H9 (cell line): ENCODE results near the gene NDUFB11. TPM values are rescaled to one million over a fixed set of nuclear protein-coding genes. Genes with fewer than 3 reads are reported as not detected.

Experiments used
- DNase-seq: peaks from one replicate; pipeline ENCODE4 v3.0.0-alpha.2; 2017
- H2AFZ ChIP-seq: one replicate; pipeline ENCODE4 v1.6.1; 2013; ENCODE audit warnings: mild to moderate bottlenecking, low read length, control low read depth, moderate library complexity
- H2AK5ac ChIP-seq: 2 replicates; pipeline ENCODE4 v1.6.1; 2013; ENCODE audit warnings: low read length, control low read depth, mixed read lengths; ENCODE audit not compliant: insufficient read length
- H2BK120ac ChIP-seq: one replicate; pipeline ENCODE4 v1.6.1; 2013; ENCODE audit warnings: low read depth, mild to moderate bottlenecking, low read length, control low read depth, inconsistent platforms; ENCODE audit not compliant: poor library complexity, severe bottlenecking
- H2BK12ac ChIP-seq: 2 replicates; pipeline ENCODE4 v1.6.1; 2013; ENCODE audit warnings: low read length, control low read depth, mixed read lengths, low read depth; ENCODE audit not compliant: insufficient read length
- H2BK15ac ChIP-seq: 2 replicates; pipeline ENCODE4 v1.6.1; 2013; ENCODE audit warnings: low read depth, low read length, control low read depth
- H2BK20ac ChIP-seq: one replicate; pipeline ENCODE4 v1.6.1; 2013; ENCODE audit warnings: low read depth, mild to moderate bottlenecking, low read length, control low read depth, inconsistent platforms; ENCODE audit not compliant: poor library complexity, severe bottlenecking
- H2BK5ac ChIP-seq: 2 replicates; pipeline ENCODE4 v1.6.1; 2013; ENCODE audit warnings: low read length, control low read depth, mixed read lengths; ENCODE audit not compliant: insufficient read length
- H3K14ac ChIP-seq: 2 replicates; pipeline ENCODE4 v1.6.1; 2013; ENCODE audit warnings: low read length, control low read depth; ENCODE audit not compliant: insufficient read depth
- H3K18ac ChIP-seq: 2 replicates; pipeline ENCODE4 v1.6.1; 2013; ENCODE audit warnings: low read depth, mild to moderate bottlenecking, mixed read lengths, low read length, control low read depth; ENCODE audit not compliant: insufficient read length
- H3K23ac ChIP-seq: 2 replicates; pipeline ENCODE4 v1.6.1; 2013; ENCODE audit warnings: low read length, control low read depth, mixed read lengths, low read depth; ENCODE audit not compliant: insufficient read length
- H3K23me2 ChIP-seq: 2 replicates; pipeline ENCODE4 v1.6.1; 2013; ENCODE audit warnings: low read depth, mild to moderate bottlenecking, mixed read lengths, low read length, control low read depth; ENCODE audit not compliant: insufficient read length, poor library complexity, severe bottlenecking
- H3K27ac ChIP-seq: 2 replicates; pipeline ENCODE4 v1.5.1; 2013; ENCODE audit warnings: low read length, control low read depth, mixed read lengths, low read depth; ENCODE audit not compliant: insufficient read length
- H3K27me3 ChIP-seq: 2 replicates; pipeline ENCODE4 v1.6.1; 2013; ENCODE audit warnings: low read length, control low read depth, inconsistent platforms; ENCODE audit not compliant: insufficient read depth
- H3K4ac ChIP-seq: 2 replicates; pipeline ENCODE4 v1.6.1; 2013; ENCODE audit warnings: low read depth, mild to moderate bottlenecking, control low read depth, inconsistent platforms, low read length, moderate library complexity
- H3K4me1 ChIP-seq: 2 replicates; pipeline ENCODE4 v1.6.1; 2013; ENCODE audit warnings: low read length, control low read depth, inconsistent platforms; ENCODE audit not compliant: insufficient read depth
- H3K4me2 ChIP-seq: 2 replicates; pipeline ENCODE4 v1.6.1; 2013; ENCODE audit warnings: low read length, control low read depth, mixed read lengths; ENCODE audit not compliant: insufficient read length, insufficient read depth
- H3K56ac ChIP-seq: 2 replicates; pipeline ENCODE4 v1.6.1; 2013; ENCODE audit warnings: low read depth, mild to moderate bottlenecking, mixed read lengths, low read length, control low read depth; ENCODE audit not compliant: insufficient read length
- H3K79me1 ChIP-seq: 2 replicates; pipeline ENCODE4 v1.6.1; 2013; ENCODE audit warnings: low read depth, mild to moderate bottlenecking, moderate library complexity, low read length, control low read depth, inconsistent platforms; ENCODE audit not compliant: insufficient read depth, poor library complexity, severe bottlenecking
- H3K79me2 ChIP-seq: 2 replicates; pipeline ENCODE4 v1.6.1; 2013; ENCODE audit warnings: low read length, control low read depth, inconsistent platforms; ENCODE audit not compliant: insufficient read depth
- H3K9ac ChIP-seq: 2 replicates; pipeline ENCODE4 v1.6.1; 2013; ENCODE audit warnings: low read length, control low read depth, mixed read lengths; ENCODE audit not compliant: insufficient read length; ENCODE audit errors: extremely low read depth
- H3K9me3 ChIP-seq: one replicate; pipeline ENCODE4 v1.6.1; 2013; ENCODE audit warnings: low read depth, low read length, inconsistent platforms; ENCODE audit not compliant: control insufficient read depth
- H3T11ph ChIP-seq: one replicate; pipeline ENCODE4 v1.6.1; 2013; ENCODE audit warnings: mild to moderate bottlenecking, low read length, control low read depth, inconsistent platforms
- H4K20me1 ChIP-seq: one replicate; pipeline ENCODE4 v1.6.1; 2013; ENCODE audit not compliant: control insufficient read depth, insufficient read length, insufficient read depth
- H4K5ac ChIP-seq: 2 replicates; pipeline ENCODE4 v1.6.1; 2013; ENCODE audit warnings: low read depth, mild to moderate bottlenecking, mixed read lengths, low read length, control low read depth; ENCODE audit not compliant: insufficient read length
- H4K8ac ChIP-seq: replicated peaks from 2 replicates; pipeline ENCODE4 v1.6.1; 2013; ENCODE audit warnings: low read length, control low read depth, mixed read lengths, low read depth; ENCODE audit not compliant: insufficient read length
- H4K91ac ChIP-seq: 2 replicates; pipeline ENCODE4 v1.6.1; 2013; ENCODE audit warnings: low read depth, mild to moderate bottlenecking, moderate library complexity, mixed read lengths, low read length, control low read depth; ENCODE audit not compliant: insufficient read length
- H3K27ac Mint-ChIP-seq, 3 experiments: 2 replicates in 2 of 3; 3 replicates in 1 of 3; pipeline ENCODE4 v1.8.0; 2020 to 2021; ENCODE audit warnings: mixed read lengths in 3 of 3, mild to moderate bottlenecking in 1 of 3, moderate library complexity in 1 of 3
- H3K27me3 Mint-ChIP-seq: 2 replicates; pipeline ENCODE4 v1.8.0; 2021; ENCODE audit warnings: low read depth, mild to moderate bottlenecking, moderate library complexity, mixed read lengths
- H3K36me3 Mint-ChIP-seq, 3 experiments: 2 replicates in 2 of 3; 3 replicates in 1 of 3; pipeline ENCODE4 v1.8.0; 2020 to 2021; ENCODE audit warnings: low read depth in 3 of 3, mixed read lengths in 3 of 3; ENCODE audit not compliant: insufficient read depth in 1 of 3
- H3K4me1 Mint-ChIP-seq, 2 experiments: 2 replicates each; pipeline ENCODE4 v1.8.0; 2020; ENCODE audit warnings: mixed read lengths in 2 of 2
- H3K4me3 Mint-ChIP-seq, 2 experiments: 2 replicates in 1 of 2; 3 replicates in 1 of 2; pipeline ENCODE4 v1.8.0; 2020 to 2021; ENCODE audit warnings: mild to moderate bottlenecking in 2 of 2, mixed read lengths in 2 of 2, moderate library complexity in 1 of 2
- H3K9me3 Mint-ChIP-seq, 2 experiments: 2 replicates in 1 of 2; 3 replicates in 1 of 2; pipeline ENCODE4 v1.8.0; 2020; ENCODE audit warnings: mild to moderate bottlenecking in 2 of 2, mixed read lengths in 2 of 2, moderate library complexity in 1 of 2
- WGBS: extraction: QIAGEN DNeasy Blood & Tissue Kit; methylation state at CpG from one replicate; pipeline ENCODE4 v1.1.7; 2013; ENCODE audit warnings: missing lambda C conversion rate, low lambda C conversion rate, mixed read lengths; ENCODE audit not compliant: insufficient read length; ENCODE audit errors: extremely low coverage; 5-methylcytosine and 5-hydroxymethylcytosine counted together
- total RNA-seq: library from RNA; stranded (reverse); gene quantifications from 2 replicates; pipeline ENCODE4 v1.2.1, GENCODE V29; 2021
- TF ChIP-seq, protein P1 (sequence below): fragments of 200-600 bp; sonication (generic); conservative IDR thresholded peaks from 3 replicates; pipeline ENCODE4 v1.8.0; 2021; ENCODE audit warnings: antibody characterized with exemption, mild to moderate bottlenecking

The NDUFB11 gene
- total RNA-seq, 1 experiment from 2014 or later: 100 TPM

DNA sequence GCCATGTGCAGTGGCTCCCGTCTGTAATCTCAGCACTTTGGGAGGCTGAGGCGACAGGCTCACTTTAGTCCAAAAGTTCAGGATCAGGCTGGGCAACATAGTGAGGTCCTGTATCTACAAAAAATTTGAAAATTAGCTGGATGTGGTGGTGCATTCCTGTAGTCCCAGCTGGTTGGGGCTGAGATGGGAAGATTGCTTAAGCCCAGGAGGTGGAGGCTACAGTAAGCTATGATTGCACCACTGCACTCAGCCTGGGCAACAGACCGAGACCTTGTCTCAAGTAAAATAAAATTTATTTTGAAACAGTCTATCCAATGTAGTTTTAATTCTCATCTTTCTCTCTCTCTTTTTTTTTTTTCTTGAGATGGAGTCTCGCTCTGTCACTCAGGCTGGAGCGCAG is 21.6 kb upstream of the NDUFB11 start:
- H3K9ac ChIP-seq: no peak overlapping the region
- TF ChIP-seq, protein P1, sequence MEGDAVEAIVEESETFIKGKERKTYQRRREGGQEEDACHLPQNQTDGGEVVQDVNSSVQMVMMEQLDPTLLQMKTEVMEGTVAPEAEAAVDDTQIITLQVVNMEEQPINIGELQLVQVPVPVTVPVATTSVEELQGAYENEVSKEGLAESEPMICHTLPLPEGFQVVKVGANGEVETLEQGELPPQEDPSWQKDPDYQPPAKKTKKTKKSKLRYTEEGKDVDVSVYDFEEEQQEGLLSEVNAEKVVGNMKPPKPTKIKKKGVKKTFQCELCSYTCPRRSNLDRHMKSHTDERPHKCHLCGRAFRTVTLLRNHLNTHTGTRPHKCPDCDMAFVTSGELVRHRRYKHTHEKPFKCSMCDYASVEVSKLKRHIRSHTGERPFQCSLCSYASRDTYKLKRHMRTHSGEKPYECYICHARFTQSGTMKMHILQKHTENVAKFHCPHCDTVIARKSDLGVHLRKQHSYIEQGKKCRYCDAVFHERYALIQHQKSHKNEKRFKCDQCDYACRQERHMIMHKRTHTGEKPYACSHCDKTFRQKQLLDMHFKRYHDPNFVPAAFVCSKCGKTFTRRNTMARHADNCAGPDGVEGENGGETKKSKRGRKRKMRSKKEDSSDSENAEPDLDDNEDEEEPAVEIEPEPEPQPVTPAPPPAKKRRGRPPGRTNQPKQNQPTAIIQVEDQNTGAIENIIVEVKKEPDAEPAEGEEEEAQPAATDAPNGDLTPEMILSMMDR: no peak
- Mint-ChIP-seq H3K4me3 (no peak overlapping the region), H3K4me1 (no peaks in the 10 kb centered on the region), H3K27ac (no peak overlapping the region), H3K36me3 (peaks cover 28 to 49% (median 33%) of the 10 kb centered on the region in 3 experiments), H3K27me3 (no peaks in the 10 kb centered on the region; the same call in 1 of the 2 replicates), H3K9me3 (peaks cover 60 to 68% of the 10 kb centered on the region in 2 experiments)
- WGBS: no CpG with 5 or more reads among the region's 5 CpGs
- no peaks in the 10 kb centered on the region for H3K9me3 ChIP-seq
- H3K79me1 ChIP-seq: no peaks in the 10 kb centered on the region
- H3K4me1 ChIP-seq: no peaks in the 10 kb centered on the region
- H4K5ac ChIP-seq: no peak overlapping the region
- no peak overlapping the region for H3T11ph ChIP-seq
- no peak overlapping the region for H2BK12ac ChIP-seq
- H2BK120ac ChIP-seq: no peak overlapping the region
- no peaks in the 10 kb centered on the region for H3K79me2 ChIP-seq
- H3K18ac ChIP-seq: no peak overlapping the region
- H3K27me3 ChIP-seq: no peaks in the 10 kb centered on the region
- H4K91ac ChIP-seq: no peak overlapping the region
- H4K20me1 ChIP-seq: no peaks in the 10 kb centered on the region
- no peak overlapping the region for H3K14ac ChIP-seq
- no peak overlapping the region for H3K4me2 ChIP-seq
- no peak overlapping the region for H2AFZ ChIP-seq
- H2BK20ac ChIP-seq: no peak overlapping the region
- H2AK5ac ChIP-seq: no peak overlapping the region
- no peak overlapping the region for H2BK5ac ChIP-seq
- no peak overlapping the region for H3K23ac ChIP-seq
- no peak overlapping the region for H3K56ac ChIP-seq
- no peak overlapping the region for H3K4ac ChIP-seq
- H3K27ac ChIP-seq: no peak overlapping the region
- H4K8ac ChIP-seq: no peak overlapping the region
- no peak for DNase-seq
- no peak overlapping the region for H2BK15ac ChIP-seq
- no peaks in the 10 kb centered on the region for H3K23me2 ChIP-seq
